GM18526 (cell line): Measurements from ENCODE around the gene NT5C3B.

Experiments
- POLR2A ChIP-seq: IDR thresholded peaks from 3 replicates; pipeline ENCODE4 v1.6.1; 2011; ENCODE audit not compliant: insufficient read length; ENCODE audit errors: extremely low read depth

Gene NT5C3B

GRCh38 chr17:41835800-41836549 lies at the start of gene NT5C3B:
Gene NT5C3B, minus strand, starts transcription at chr17:41836232. Its CDS starts 39 bp downstream, at chr17:41836193.
- peak; percentile 34 for TF ChIP-seq POLR2A

GRCh38 chr17:41885733-41886132 lies 49.7 kb upstream of the NT5C3B start:
- TF ChIP-seq POLR2A: no peak

- no peak for TF ChIP-seq POLR2A
Measured at GRCh38 chr17:41882756-41883155, 46.7 kb upstream of the NT5C3B start.

- no peak for TF ChIP-seq POLR2A
Measured at GRCh38 chr17:41880130-41880529, 44.1 kb upstream of the NT5C3B start.

GRCh38 chr17:41873559-41874292 lies 37.7 kb upstream of the NT5C3B start:
- TF ChIP-seq POLR2A: no peak

- no peak for TF ChIP-seq POLR2A
Measured at GRCh38 chr17:41871789-41872188, 35.8 kb upstream of the NT5C3B start.

- no peak for TF ChIP-seq POLR2A
Measured at GRCh38 chr17:41870627-41871026, 34.6 kb upstream of the NT5C3B start.

- TF ChIP-seq POLR2A: no peak
Measured at GRCh38 chr17:41870097-41870496, 34.1 kb upstream of the NT5C3B start.

GRCh38 chr17:41869426-41869825 lies 33.4 kb upstream of the NT5C3B start:
- TF ChIP-seq POLR2A: no peak

GRCh38 chr17:41868568-41868967 lies 32.5 kb upstream of the NT5C3B start:
- no peak for TF ChIP-seq POLR2A

GRCh38 chr17:41865596-41865893 lies 29.5 kb upstream of the NT5C3B start:
- no peak for TF ChIP-seq POLR2A

- peak; percentile 93 for TF ChIP-seq POLR2A
Measured at GRCh38 chr17:41864836-41865595, 29.0 kb upstream of the NT5C3B start, which contains the start of gene KLHL11. Gene KLHL11, minus strand, starts transcription at chr17:41865423. Its CDS starts 53 bp downstream, at chr17:41865370.

- TF ChIP-seq POLR2A: no peak
Measured at GRCh38 chr17:41864498-41864835, 28.4 kb upstream of the NT5C3B start.

- no peak for TF ChIP-seq POLR2A
Measured at GRCh38 chr17:41863074-41863848, 27.2 kb upstream of the NT5C3B start.

- TF ChIP-seq POLR2A: no peak
Measured at GRCh38 chr17:41860254-41860931, 24.4 kb upstream of the NT5C3B start.
